DMS53 treated with DMSO at 0.1 percent for 48 hours (cell line): ENCODE results near the gene SOHLH1.
A peak's percentile ranks its signal among the peaks of the same experiment; 100 is the strongest.

ENCODE experiments used
- DNase-seq: peaks from one replicate; lab custom pipeline; 2025; ENCODE audit not compliant: unreplicated experiment; lab: John Stamatoyannopoulos, UW

Gene SOHLH1

GRCh38 chr9:135703726-135704125, 4.4 kb upstream of the SOHLH1 start:
- no peak for DNase-seq

DNA sequence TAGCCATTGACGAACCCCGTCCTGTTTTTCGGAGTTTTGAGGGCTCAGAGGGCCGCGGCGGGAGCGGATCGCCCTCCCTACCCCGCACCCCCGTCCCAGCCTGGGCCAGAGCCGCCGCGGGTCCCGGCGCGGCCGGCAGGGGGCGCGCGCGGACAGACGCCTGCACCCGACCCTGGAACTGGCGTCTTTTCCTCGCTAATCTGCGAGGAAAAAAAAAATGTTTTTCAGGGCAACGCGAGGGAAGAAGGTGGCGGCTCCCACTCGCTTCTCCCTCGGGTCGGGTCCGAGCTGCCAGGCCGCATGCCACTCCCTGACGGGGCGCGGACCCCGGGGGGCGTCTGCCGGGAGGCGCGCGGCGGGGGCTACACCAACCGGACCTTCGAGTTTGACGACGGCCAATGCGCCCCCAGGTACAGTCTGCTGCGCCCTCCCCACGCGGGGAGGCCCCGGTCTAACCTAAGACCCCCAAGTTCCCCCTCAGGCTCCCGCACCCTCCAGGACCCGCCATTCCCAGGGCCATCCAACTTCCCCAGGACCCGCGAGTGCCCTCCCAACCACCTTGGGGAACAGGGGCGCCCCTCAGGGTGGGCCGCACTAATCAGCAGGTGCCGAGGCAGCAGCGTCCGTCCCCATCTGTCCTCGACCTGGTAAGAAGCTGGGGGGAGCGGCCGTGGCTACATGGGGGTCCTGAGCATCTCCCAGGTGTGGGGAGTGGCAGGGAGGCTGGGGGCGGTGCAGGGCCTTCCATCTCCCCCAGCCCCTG, 2.9 kb upstream of the SOHLH1 start, which contains the start of gene KCNT1:
TSS of gene KCNT1 (plus strand) at position 227 of the 763 bp plus-strand sequence. CDS start at position 301, 74 bp downstream.
- DNase-seq: peak; percentile 15

DNA sequence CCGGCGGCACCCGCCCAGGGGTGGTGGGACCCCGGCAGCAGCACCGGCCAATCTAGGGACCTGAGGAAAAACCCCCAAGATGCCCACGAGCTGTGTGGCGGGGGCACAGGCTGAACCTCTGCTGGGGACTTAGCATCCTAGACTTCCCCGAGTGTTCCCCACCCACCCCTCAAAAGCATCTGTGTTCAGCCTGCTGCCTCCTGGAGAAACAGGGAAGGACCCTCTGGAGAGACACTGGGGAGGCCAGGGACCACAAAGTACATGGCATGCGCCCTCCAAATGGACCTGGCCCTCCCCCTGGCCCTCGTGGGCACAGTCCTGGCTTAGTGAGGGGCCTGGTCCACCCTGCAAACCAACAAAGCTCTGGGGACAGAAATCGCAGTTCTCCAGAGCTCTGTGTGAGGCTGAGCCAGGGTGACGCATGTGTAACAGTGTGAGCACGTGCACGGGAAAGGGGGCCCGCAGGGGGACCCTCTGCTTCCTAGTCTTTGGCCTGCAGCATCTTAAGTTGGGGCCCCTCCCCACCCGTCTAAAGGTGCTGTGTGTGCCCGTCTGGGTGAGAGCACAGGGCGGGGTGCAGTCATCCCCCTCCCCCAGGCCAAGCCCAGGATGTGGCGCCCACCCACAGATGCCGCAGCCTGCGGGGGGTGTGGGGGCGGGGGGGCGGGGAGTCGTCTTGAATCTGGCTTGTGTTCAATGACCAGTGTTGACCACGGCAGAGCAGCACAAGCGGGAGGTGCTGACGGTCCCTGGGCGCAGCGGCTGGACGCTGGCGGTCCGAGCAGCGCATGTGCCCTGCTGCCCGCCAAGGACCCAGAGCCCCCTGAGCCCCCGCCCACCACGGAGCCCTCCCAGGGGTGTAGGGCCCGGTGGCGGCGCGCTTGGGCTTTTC, 2.0 kb upstream of the SOHLH1 start:
- DNase-seq: no peak

DNA sequence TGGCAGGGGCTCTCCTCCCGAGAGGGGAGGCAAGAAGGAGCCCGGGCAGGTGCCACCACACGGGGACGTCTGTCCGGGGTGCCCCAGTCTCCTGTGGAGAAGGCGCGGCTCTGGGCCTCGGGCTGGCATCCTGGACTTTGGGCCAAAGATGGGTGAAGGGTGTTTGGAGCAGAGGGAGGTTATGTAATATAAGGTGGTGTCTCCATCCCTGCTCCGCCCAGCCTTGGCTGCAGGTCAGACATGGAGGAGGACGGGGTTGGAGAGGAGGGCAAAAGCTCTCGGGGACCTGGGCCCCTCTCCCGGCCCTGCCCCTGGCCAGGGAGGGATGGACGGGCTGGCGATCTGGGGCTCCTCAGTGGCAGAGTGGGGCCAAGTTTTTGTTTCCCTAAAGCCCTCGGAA, 1.2 kb upstream of the SOHLH1 start:
- DNase-seq: no peak

- no peak for DNase-seq
Measured at GRCh38 chr9:135698767-135699166, 514 bp downstream of the SOHLH1 start.

DNA sequence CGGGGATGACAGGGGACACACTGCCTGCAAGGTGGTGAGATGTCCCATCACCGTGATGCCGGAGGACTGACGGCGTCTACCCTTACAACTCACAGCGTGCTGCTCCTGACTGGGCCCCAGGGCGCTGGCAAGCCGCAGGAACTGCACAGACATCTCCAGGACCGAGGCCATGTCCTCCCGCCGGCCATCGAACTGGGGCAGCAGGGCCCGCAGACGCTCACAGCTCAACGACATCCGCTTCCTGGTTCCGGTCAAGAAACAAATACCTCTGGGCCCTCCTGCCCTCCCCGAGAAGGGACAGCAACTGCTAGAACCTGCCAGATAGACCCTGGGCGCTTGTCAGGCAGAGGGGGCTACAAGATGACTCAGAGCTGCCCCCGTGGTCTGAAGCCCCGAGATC, 1.0 kb downstream of the SOHLH1 start:
- no peak for DNase-seq

- no peak for DNase-seq
Measured at GRCh38 chr9:135697226-135697625, 2.1 kb downstream of the SOHLH1 start.

GRCh38 chr9:135696446-135696845, 2.8 kb downstream of the SOHLH1 start:
- DNase-seq: no peak

DNA sequence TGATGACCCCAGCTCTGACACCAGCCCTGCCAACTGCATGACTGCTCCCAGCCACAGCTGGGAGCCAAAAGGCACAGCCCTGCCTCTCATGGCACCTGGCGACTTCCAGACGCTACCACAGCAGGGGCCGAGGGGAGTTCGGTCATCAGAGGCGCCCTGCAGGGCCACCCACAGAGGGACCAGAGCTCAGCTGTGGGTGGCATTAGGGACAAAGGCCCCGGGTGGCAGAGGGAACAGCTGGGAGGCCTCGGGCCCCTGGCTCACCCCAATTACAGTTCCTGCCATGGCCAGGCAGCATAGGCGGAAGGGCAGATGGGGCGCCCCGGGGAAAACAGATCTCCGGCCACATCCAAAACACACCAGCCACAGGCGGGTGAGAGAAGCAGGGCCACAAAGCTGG, 3.6 kb downstream of the SOHLH1 start:
- no peak for DNase-seq

- DNase-seq: no peak
Measured at GRCh38 chr9:135695036-135695435, 4.2 kb downstream of the SOHLH1 start.

GRCh38 chr9:135694414-135694813, 4.9 kb downstream of the SOHLH1 start:
- no peak for DNase-seq

GRCh38 chr9:135693771-135694170, 5.5 kb downstream of the SOHLH1 start:
- DNase-seq: no peak

- no peak for DNase-seq
Measured at GRCh38 chr9:135693265-135693664, 6.0 kb downstream of the SOHLH1 start.

DNA sequence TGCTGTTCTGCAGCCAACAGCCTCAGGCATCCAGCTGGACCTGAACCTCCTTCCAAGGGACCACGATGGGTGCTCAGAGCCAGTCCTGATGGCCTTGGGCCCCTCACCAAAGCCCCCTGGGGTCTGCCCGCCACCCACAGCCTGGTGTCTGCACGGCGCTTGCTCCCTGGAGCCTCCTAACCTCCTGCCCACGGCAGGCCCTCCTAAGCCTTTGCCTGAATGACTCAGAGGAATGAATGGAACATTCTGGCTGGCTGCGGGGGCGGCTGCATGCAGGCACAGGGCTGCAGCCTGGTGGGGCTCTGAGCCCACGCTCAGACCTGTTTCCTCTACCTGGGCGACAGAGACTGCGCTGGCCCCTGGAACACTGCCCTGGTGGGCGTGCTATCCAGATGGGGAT, 6.9 kb downstream of the SOHLH1 start:
- no peak for DNase-seq

GRCh38 chr9:135690836-135691570, 8.3 kb downstream of the SOHLH1 start:
- DNase-seq: no peak

GRCh38 chr9:135689011-135689410, 10.3 kb downstream of the SOHLH1 start:
- no peak for DNase-seq

DNA sequence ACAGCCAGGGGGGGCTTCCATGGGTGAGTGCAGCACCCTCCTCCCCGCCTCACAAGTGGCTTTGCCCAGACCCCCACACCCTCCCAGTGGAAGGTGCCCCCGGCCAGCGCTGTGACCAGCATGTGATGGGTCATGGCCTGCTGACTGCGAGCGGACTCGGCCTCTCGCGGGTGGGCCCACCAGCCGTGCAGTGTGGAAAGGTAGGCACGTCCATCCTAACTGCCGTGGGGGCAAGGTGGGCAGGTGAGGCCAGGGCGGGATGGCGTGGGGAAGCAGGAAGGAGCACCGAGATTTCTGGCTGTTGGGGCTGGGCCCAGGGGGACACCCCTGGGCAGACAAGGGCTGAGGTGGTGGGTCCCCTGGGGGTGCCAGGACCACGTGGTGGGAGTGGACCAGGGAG, 12.1 kb downstream of the SOHLH1 start:
- no peak for DNase-seq

- no peak for DNase-seq
Measured at GRCh38 chr9:135684691-135685090, 14.6 kb downstream of the SOHLH1 start.

- no peak for DNase-seq
Measured at GRCh38 chr9:135683401-135684034, 15.8 kb downstream of the SOHLH1 start.

- no peak for DNase-seq
Measured at GRCh38 chr9:135681161-135681560, 18.1 kb downstream of the SOHLH1 start.

- DNase-seq: no peak
Measured at GRCh38 chr9:135680056-135680455, 19.2 kb downstream of the SOHLH1 start.
